CD8-positive, alpha-beta memory T cell (primary cell): ENCODE data around the gene PNMA6F. TPM values are rescaled to one million over a fixed set of nuclear protein-coding genes. Genes with fewer than 3 reads are reported as not detected.
A peak's percentile ranks its signal among the peaks of the same experiment; 100 is the strongest.
"Not testable (repeated sequence)": the region's sequence is repeated elsewhere in the genome, so short reads cannot be mapped to it uniquely, and the experiment has no call there.

Source experiments
- CTCF ChIA-PET: fragments of 350-600 bp; sonication (Branson Sonifier 250); formaldehyde crosslinking; loops from one replicate; lab custom pipeline; 2021; ENCODE audit warnings: antibody characterized with exemption; lab: Charles Lee
- POLR2A ChIA-PET: fragments of 350-600 bp; sonication (Branson Sonifier 250); formaldehyde crosslinking; loops from one replicate; lab custom pipeline; 2021; ENCODE audit warnings: antibody characterized with exemption; lab: Charles Lee
- DNase-seq, 5 donors: peaks; one replicate each; pipeline versions ENCODE4 v3.0.0 to v3.0.0-alpha.2; 2020 to 2022; ENCODE audit warnings: mixed read lengths in 1 of 5
- H3K27ac ChIP-seq: one replicate; pipeline ENCODE4 v1.7.0; 2013; ENCODE audit warnings: low read depth, mild to moderate bottlenecking, low read length, moderate library complexity
- H3K27me3 ChIP-seq: 2 replicates; pipeline ENCODE4 v1.7.0; 2013; ENCODE audit warnings: low read length, mild to moderate bottlenecking; ENCODE audit not compliant: insufficient read depth, poor library complexity, severe bottlenecking
- H3K36me3 ChIP-seq: 2 replicates; pipeline ENCODE4 v1.7.0; 2013; ENCODE audit warnings: mild to moderate bottlenecking, low read length, moderate library complexity; ENCODE audit not compliant: insufficient read depth
- H3K4me1 ChIP-seq: 2 replicates; pipeline ENCODE4 v1.7.0; 2013; ENCODE audit warnings: mild to moderate bottlenecking, low read length, moderate library complexity; ENCODE audit not compliant: insufficient read depth
- H3K4me3 ChIP-seq: 2 replicates; pipeline ENCODE4 v1.7.0; 2013; ENCODE audit warnings: mild to moderate bottlenecking, low read length
- H3K9me3 ChIP-seq: 2 replicates; pipeline ENCODE4 v1.7.0; 2013; ENCODE audit warnings: mild to moderate bottlenecking, low read length
- H3K27ac Mint-ChIP-seq, 8 donors: one replicate each; pipeline ENCODE4 v1.8.0; 2020 to 2021; ENCODE audit warnings: mixed read lengths in 8 of 8, mild to moderate bottlenecking in 6 of 8, inconsistent platforms in 3 of 8, moderate library complexity in 3 of 8
- H3K27me3 Mint-ChIP-seq, 2 donors: one replicate each; pipeline ENCODE4 v1.8.0; 2020 to 2021; ENCODE audit warnings: mixed read lengths in 2 of 2, mild to moderate bottlenecking in 1 of 2, moderate library complexity in 1 of 2
- H3K36me3 Mint-ChIP-seq, 3 donors: one replicate each; pipeline ENCODE4 v1.8.0; 2020 to 2021; ENCODE audit warnings: mixed read lengths in 3 of 3, inconsistent platforms in 1 of 3, mild to moderate bottlenecking in 1 of 3
- H3K4me1 Mint-ChIP-seq, 3 donors: one replicate each; pipeline ENCODE4 v1.8.0; 2020 to 2021; ENCODE audit warnings: mixed read lengths in 3 of 3, inconsistent platforms in 1 of 3, mild to moderate bottlenecking in 1 of 3
- H3K4me3 Mint-ChIP-seq, 7 donors: one replicate each; pipeline ENCODE4 v1.8.0; 2020 to 2021; ENCODE audit warnings: mixed read lengths in 7 of 7, mild to moderate bottlenecking in 6 of 7, moderate library complexity in 4 of 7, inconsistent platforms in 2 of 7
- H3K9me3 Mint-ChIP-seq, 5 donors: one replicate each; pipeline ENCODE4 v1.8.0; 2020 to 2022; ENCODE audit warnings: mixed read lengths in 5 of 5, mild to moderate bottlenecking in 3 of 5, moderate library complexity in 2 of 5, inconsistent platforms in 1 of 5
- polyA plus RNA-seq: library from polyadenylated mRNA; unstranded; fragments of 300-500 nt; fragmentation: Illumina TruSeq; gene quantifications from one replicate; pipeline ENCODE4 v1.2.3, GENCODE V29; 2021
- total RNA-seq, 2 experiments: library from RNA; stranded (reverse); gene quantifications; one replicate each; pipeline ENCODE4 v1.2.3, GENCODE V29; 2021

The PNMA6F gene
- total and polyA plus RNA-seq, 3 experiments from 2014 or later: not detected

GRCh38 chrX:153333821-153334653 is 12.5 kb upstream of the PNMA6F start, which contains the start of gene ZNF275:
TSS of gene ZNF275 (plus strand) at chrX:153334153. CDS start at chrX:153336680, 2,527 bp downstream.
- Mint-ChIP-seq H3K27ac (peak within 1 kb of the TSS; percentile 48 to 88 (median 76)), H3K36me3 (peaks cover 3 to 14% (median 4%) of the 10 kb centered on the region in 3 donors), H3K4me1 (peaks cover 26 to 45% (median 41%) of the 10 kb centered on the region in 3 donors), H3K9me3 (no peaks in the 10 kb centered on the region), H3K27me3 (peaks cover 5 to 9% of the 10 kb centered on the region in 2 donors), H3K4me3 (peak within 1 kb of the TSS; percentile 80 to 91 (median 84))
- Histone ChIP-seq H3K36me3 (no peaks in the 10 kb centered on the region), H3K9me3 (no peaks in the 10 kb centered on the region), H3K4me1 (peaks cover 33% of the 10 kb centered on the region), H3K27me3 (no peaks in the 10 kb centered on the region), H3K4me3 (peak within 1 kb of the TSS; percentile 49), H3K27ac (peak within 1 kb of the TSS; percentile 61)
- ChIA-PET POLR2A (interaction anchor here (0.7 to 1.0 kb wide), 2 partner anchors 9 to 393 kb away, joined by 3 read pairs; no protein-coding TSS in a partner anchor), CTCF (no interaction called here)
- DNase-seq: peak; percentile 70 to 85 (median 81)

GRCh38 chrX:153333266-153333665 is 11.7 kb upstream of the PNMA6F start:
- no peaks in the 10 kb centered on the region for H3K9me3 Mint-ChIP-seq
- no peak for DNase-seq
- H3K27ac Mint-ChIP-seq: peak overlapping the region in 2 of 8 donors; percentile 48
- H3K4me1 ChIP-seq: peaks cover 25% of the 10 kb centered on the region
- no peaks in the 10 kb centered on the region for H3K27me3 ChIP-seq
- peaks cover under 1 to 10% (median 3%) of the 10 kb centered on the region in 3 donors for H3K36me3 Mint-ChIP-seq
- no peaks in the 10 kb centered on the region for H3K9me3 ChIP-seq
- H3K36me3 ChIP-seq: no peaks in the 10 kb centered on the region
- H3K4me3 Mint-ChIP-seq: peak overlapping the region in 6 of 7 donors; percentile 81 to 88 (median 84)
- H3K27ac ChIP-seq: no peak overlapping the region
- peaks cover 13 to 17% of the 10 kb centered on the region in 2 donors for H3K27me3 Mint-ChIP-seq
- ChIA-PET CTCF (no interaction called here), POLR2A (no interaction called here)
- peaks cover 19 to 37% (median 33%) of the 10 kb centered on the region in 3 donors for H3K4me1 Mint-ChIP-seq
- peak overlapping the region; percentile 41 for H3K4me3 ChIP-seq

- Mint-ChIP-seq H3K9me3 (no peaks in the 10 kb centered on the region), H3K4me1 (peaks cover 0 to 5% (median 0%) of the 10 kb centered on the region in 3 donors), H3K36me3 (no peaks in the 10 kb centered on the region), H3K4me3 (no peak overlapping the region), H3K27me3 (peaks cover 34 to 42% of the 10 kb centered on the region in 2 donors), H3K27ac (no peak overlapping the region)
- CTCF ChIA-PET: no interaction called here
- no peak for DNase-seq
- Histone ChIP-seq H3K36me3 (no peaks in the 10 kb centered on the region), H3K27ac (no peak overlapping the region), H3K27me3 (no peaks in the 10 kb centered on the region), H3K4me1 (no peaks in the 10 kb centered on the region), H3K9me3 (no peaks in the 10 kb centered on the region), H3K4me3 (no peak overlapping the region)
- POLR2A ChIA-PET: no interaction called here
Observed at GRCh38 chrX:153327561-153327960, 6.0 kb upstream of the PNMA6F start.

- H3K27ac ChIP-seq: no peak overlapping the region
- DNase-seq: no peak
- no peaks in the 10 kb centered on the region for H3K9me3 ChIP-seq
- Mint-ChIP-seq H3K9me3 (no peaks in the 10 kb centered on the region), H3K4me1 (peaks cover 0 to 5% (median 0%) of the 10 kb centered on the region in 3 donors), H3K27me3 (peaks cover 15 to 19% of the 10 kb centered on the region in 2 donors), H3K4me3 (no peak overlapping the region), H3K27ac (no peak overlapping the region), H3K36me3 (no peaks in the 10 kb centered on the region)
- H3K27me3 ChIP-seq: no peaks in the 10 kb centered on the region
- CTCF ChIA-PET: no interaction called here
- no peak overlapping the region for H3K4me3 ChIP-seq
- no peaks in the 10 kb centered on the region for H3K36me3 ChIP-seq
- H3K4me1 ChIP-seq: no peaks in the 10 kb centered on the region
- POLR2A ChIA-PET: no interaction called here
Observed at GRCh38 chrX:153320555-153321184, 897 bp downstream of the PNMA6F start.

GRCh38 chrX:153320047-153320443 is 1.5 kb downstream of the PNMA6F start:
- DNase-seq, POLR2A ChIA-PET, H3K27me3 ChIP-seq, H3K27ac ChIP-seq, CTCF ChIA-PET, H3K36me3 ChIP-seq, H3K4me3 Mint-ChIP-seq, H3K9me3 ChIP-seq, H3K9me3 Mint-ChIP-seq, H3K4me1 ChIP-seq, H3K4me1 Mint-ChIP-seq, H3K36me3 Mint-ChIP-seq, H3K4me3 ChIP-seq: not testable (repeated sequence)
- peak overlapping the region in 1 of 8 donors; percentile 16 for H3K27ac Mint-ChIP-seq
- peaks cover 12 to 19% of the 10 kb centered on the region in 2 donors for H3K27me3 Mint-ChIP-seq

- H3K27me3 Mint-ChIP-seq: peaks cover 12 to 16% of the 10 kb centered on the region in 2 donors
- peaks cover 0 to 5% (median 0%) of the 10 kb centered on the region in 3 donors for H3K4me1 Mint-ChIP-seq
- DNase-seq: no peak
- Histone ChIP-seq H3K36me3 (no peaks in the 10 kb centered on the region), H3K27ac (no peak overlapping the region), H3K27me3 (no peaks in the 10 kb centered on the region), H3K4me1 (no peaks in the 10 kb centered on the region), H3K4me3 (no peak overlapping the region), H3K9me3 (no peaks in the 10 kb centered on the region)
- POLR2A ChIA-PET: no interaction called here
- CTCF ChIA-PET: no interaction called here
- H3K36me3 Mint-ChIP-seq: no peaks in the 10 kb centered on the region
- H3K27ac Mint-ChIP-seq: no peak overlapping the region
- no peak overlapping the region for H3K4me3 Mint-ChIP-seq
- no peaks in the 10 kb centered on the region for H3K9me3 Mint-ChIP-seq
Observed at GRCh38 chrX:153319295-153320046, 2.1 kb downstream of the PNMA6F start.

GRCh38 chrX:153318811-153319210 is 2.8 kb downstream of the PNMA6F start:
- ChIA-PET CTCF (no interaction called here), POLR2A (no interaction called here)
- Mint-ChIP-seq H3K4me3 (no peak overlapping the region), H3K4me1 (peaks cover 0 to 2% (median 0%) of the 10 kb centered on the region in 3 donors), H3K36me3 (no peaks in the 10 kb centered on the region), H3K27ac (no peak overlapping the region), H3K9me3 (no peaks in the 10 kb centered on the region), H3K27me3 (peaks cover 12% of the 10 kb centered on the region in 2 donors)
- no peak for DNase-seq
- H3K9me3 ChIP-seq: no peaks in the 10 kb centered on the region
- H3K4me3 ChIP-seq: no peak overlapping the region
- H3K4me1 ChIP-seq: no peaks in the 10 kb centered on the region
- H3K27ac ChIP-seq: no peak overlapping the region
- no peaks in the 10 kb centered on the region for H3K27me3 ChIP-seq
- no peaks in the 10 kb centered on the region for H3K36me3 ChIP-seq
